Measurements from ENCODE around the gene OMP.

The OMP gene

GRCh38 chr11:77122576-77123212 is 20.1 kb downstream of the OMP start:
- DNase-seq (ENCODE audit: low read depth in 2 of 2), result no peak

DNA sequence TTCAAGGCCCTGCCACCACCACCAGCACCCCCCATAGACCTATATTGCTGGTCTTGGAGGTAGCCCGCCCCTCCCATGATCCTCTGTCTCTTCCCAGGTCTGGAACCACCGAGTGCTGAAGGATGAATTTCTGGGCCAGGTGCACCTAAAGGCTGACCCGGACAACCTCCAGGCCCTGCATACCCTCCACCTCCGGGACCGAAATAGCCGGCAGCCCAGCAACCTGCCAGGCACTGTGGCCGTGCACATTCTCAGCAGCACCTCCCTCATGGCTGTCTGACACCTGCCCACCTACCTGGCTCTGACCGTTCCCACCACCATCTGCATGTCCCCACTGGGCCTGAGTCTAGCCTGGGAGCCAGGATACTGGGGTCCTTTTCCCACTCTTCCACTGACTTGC is 21.0 kb downstream of the OMP start:
- DNase-seq (ENCODE audit: low read depth in 2 of 2), result no peak

GRCh38 chr11:77124041-77124440 is 21.4 kb downstream of the OMP start:
- no peak for DNase-seq (ENCODE audit: low read depth in 2 of 2)

- no peak for DNase-seq (ENCODE audit: low read depth in 2 of 2)
Observed at GRCh38 chr11:77124488-77124887, 21.8 kb downstream of the OMP start.

GRCh38 chr11:77125191-77125590 is 22.6 kb downstream of the OMP start:
- no peak for DNase-seq (ENCODE audit: low read depth in 2 of 2)

- DNase-seq (ENCODE audit: low read depth in 2 of 2), result no peak
Observed at GRCh38 chr11:77125695-77126094, 23.1 kb downstream of the OMP start.

DNA sequence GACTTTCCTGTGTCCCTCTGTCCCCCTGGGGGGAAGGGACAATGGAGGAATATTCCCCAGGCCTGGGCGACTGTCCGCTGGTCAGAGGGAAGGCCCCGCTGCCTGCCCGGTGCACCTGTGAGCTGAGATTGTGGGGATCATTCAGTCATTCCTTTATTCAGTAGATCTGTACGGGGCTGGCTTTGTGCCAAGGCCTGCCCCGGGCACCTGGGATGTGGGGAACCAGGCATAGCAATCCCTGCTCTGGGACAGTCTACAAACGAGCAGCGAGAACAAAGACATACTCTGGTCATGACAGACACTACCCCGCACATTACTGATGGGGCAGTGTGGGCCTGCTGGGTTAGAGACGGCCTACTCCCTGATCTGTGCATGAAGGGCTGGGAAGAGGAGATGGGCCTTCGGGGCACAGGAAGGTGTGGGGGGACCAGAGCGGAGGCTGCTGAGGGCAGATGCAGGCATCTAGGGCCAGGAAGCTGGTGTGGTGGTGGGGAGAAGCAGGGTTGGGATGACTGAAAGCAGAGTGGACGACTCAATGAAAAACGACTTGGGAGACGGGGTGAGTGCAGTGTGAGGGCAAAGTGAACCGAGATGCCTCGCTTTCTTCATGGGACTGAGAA is 23.6 kb downstream of the OMP start:
- no peak for DNase-seq (ENCODE audit: low read depth in 2 of 2)

- no peak for DNase-seq (ENCODE audit: low read depth in 2 of 2)
Observed at GRCh38 chr11:77126861-77127234, 24.2 kb downstream of the OMP start.

- peak; percentile 42 to 53 for DNase-seq (ENCODE audit: low read depth in 2 of 2)
Observed at GRCh38 chr11:77127235-77127911, 24.7 kb downstream of the OMP start.

- no peak for DNase-seq (ENCODE audit: low read depth in 2 of 2)
Observed at GRCh38 chr11:77127920-77128691, 25.5 kb downstream of the OMP start, which contains the start of gene MYO7A. MYO7A (plus strand) TSS chr11:77128246; CDS start chr11:77130635, 2,389 bp downstream.

GRCh38 chr11:77129069-77129841 is 26.6 kb downstream of the OMP start:
- no peak for DNase-seq (ENCODE audit: low read depth in 2 of 2)

DNA sequence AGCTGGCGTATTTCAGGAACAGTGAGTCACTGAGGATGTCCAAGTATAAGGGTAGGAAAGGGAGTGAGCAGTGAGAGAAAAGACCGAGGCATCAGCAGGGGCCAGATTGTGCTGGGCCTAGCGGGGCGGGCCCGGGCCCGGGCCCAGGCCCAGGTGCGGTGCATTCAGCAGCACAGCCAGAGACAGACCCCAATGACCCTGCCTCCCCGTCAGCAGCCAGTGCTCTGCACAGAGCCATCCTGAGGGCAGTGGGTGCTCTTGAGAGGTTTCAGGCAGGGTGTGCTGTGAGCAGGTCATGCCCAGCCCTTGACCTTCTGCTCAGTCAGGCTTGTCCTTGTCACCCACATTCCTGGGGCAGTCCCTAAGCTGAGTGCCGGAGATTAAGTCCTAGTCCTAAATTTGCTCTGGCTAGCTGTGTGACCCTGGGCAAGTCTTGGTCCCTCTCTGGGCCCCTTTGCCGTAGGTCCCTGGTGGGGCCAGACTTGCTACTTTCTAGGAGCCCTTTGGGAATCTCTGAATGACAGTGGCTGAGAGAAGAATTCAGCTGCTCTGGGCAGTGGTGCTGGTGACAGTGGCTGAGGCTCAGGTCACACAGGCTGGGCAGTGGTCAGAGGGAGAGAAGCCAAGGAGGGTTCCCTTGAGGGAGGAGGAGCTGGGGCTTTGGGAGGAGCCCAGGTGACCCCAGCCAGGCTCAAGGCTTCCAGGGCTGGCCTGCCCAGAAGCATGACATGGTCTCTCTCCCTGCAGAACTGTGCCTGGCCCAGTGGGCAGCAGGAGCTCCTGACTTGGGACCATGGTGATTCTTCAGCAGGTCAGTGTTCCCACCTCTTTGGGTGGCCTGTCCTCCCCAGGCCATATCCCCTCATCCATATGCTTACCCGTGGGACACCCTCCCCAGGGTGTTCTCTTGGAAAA is 27.5 kb downstream of the OMP start:
- DNase-seq (ENCODE audit: low read depth in 2 of 2), result no peak

GRCh38 chr11:77130763-77131513 is 28.3 kb downstream of the OMP start:
- no peak for DNase-seq (ENCODE audit: low read depth in 2 of 2)

DNA sequence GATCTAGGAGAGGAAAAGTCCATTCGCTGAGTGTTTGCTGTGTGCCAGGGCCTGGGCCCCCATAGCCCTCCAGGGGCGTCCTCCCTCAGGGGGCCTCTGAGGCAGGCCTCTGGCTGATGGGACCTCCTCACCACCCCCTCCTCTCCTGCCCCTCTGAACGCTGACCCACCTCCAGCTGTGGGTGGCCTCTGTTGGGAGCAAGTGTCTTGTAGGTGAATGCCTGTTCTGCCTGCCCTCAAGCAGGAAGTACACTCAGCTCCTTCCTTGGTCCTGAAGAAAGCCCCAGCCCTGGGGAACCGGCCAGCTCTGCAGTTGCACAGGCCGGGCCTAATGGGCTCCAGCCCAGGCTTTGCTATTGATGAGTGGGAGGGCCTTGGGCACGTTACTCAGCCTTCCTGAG is 28.9 kb downstream of the OMP start:
- no peak for DNase-seq (ENCODE audit: low read depth in 2 of 2)

DNA sequence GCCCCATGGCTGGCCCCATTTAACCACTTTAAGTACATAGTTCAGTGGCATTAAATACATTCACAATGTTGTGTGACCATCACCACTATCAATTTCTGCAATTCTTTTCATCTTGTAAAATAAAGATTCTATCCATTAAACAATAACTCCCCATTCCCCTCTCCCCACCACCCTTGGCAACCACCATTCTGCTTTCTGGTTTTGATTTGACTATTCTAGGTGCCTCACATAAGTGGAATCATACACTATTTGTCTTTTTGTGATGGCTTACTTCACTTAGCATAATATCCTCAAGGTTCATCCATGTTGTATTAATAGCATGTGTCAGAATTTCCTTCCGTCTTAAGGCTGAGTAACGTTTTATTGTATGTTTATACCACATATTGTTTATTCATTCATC is 32.4 kb downstream of the OMP start:
- DNase-seq (ENCODE audit: low read depth in 2 of 2), result no peak

DNA sequence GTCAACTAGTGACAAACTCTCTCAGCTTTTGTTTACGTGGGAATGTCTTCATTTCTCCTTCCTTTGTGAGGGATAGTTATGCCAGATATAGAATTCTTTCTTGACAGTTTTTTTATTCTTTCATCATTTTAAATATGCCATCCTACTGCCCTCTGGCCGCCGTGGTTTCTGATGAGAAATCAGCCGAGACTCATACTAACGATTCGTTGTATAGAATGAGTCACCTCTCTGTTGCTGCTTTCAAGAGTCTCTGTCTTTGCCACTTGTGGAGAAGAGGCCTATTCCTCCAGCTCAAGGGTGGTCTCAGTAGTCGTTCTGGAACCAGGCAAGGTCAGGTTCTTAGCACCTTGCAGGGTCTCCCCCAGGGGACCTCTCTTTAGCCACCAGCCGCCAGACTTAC is 33.4 kb downstream of the OMP start:
- DNase-seq (ENCODE audit: low read depth in 2 of 2), result no peak

DNA sequence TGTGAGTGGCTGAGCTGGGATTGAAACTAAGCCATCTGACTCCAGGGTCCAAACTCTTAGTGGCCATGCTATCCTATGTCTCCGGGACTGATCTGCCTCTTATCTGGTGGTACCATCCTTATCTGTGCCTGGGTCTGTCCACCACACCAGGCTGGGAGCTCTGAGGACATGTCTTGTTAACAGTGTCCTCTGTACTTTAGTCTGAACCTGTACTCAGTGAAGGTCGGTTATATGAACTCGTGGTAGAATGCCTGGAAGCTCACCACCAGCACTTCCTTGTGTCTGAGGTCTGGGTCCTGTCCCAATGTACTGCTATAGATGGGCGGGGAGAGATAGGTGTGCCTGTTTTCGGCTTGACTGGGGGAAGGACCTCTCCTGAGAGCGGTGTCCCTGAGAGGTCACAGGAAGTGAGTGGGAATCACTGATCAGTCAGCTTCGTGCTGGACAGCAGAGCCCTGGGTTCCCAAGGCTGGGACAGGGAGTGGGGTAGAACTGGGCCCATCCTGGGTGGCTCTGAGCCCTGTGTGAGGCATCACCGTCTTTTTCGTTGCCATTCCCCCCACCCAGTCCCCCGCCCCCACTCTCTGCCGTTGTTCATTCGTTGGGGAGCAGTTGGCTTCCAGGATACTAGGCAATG is 34.3 kb downstream of the OMP start:
- DNase-seq (ENCODE audit: low read depth in 2 of 2), result no peak

DNA sequence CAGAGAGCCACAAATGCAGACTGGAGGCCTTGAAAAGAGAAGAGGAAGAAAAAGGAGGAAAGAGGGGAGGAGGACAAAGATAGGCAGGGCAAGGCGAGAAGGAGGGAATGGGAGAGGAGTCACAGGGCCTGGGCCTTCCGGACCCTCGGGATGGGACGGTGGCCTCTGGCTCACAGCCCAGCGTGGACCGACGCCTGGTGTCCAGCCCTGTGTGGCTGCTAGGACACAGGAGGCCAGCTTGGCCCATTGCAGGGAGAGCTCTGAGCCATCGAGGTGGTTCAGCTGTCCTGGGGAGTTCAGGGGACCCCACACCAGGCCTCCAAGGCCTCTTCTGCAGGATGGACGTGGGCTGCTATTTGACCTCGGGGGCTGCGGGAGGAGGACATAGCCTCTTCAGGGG is 34.8 kb downstream of the OMP start:
- DNase-seq (ENCODE audit: low read depth in 2 of 2), result no peak

DNA sequence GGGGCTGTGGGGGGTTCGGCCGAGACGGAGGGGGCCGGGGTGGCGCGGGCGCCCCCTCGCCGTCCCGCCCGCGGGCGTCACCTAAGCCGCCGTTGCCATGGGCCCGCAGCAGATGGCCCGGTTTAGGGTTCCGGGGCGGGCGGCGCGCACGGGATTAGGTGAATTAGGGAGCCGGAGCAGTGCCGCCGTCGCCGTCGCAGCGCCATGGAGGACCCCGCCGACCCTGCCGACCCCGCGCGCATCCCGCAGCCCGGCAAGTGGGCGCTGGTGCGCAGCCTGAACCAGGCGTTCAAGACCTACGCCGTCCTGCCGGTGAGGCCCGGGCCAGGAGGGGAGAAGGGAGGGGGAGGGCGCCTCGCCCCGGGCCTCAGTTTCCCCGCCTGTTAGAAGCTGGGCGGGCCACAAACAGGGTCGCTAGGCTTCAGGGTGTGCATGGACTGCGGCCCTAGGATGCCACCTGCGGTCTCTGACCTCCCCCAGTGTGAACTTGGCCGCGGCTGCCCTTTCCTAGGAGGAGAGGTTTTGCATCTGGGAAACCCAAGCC is 35.5 kb downstream of the OMP start:
- DNase-seq (ENCODE audit: low read depth in 2 of 2), result no peak
